Fibroblast of villous mesenchyme (primary cell): ENCODE data around the gene EDA. TPM values are rescaled to one million over a fixed set of nuclear protein-coding genes. Genes with fewer than 3 reads are reported as not detected.

Experiments
- DNase-seq: peaks from one replicate; pipeline ENCODE4 v3.0.0-alpha.2; 2010; ENCODE audit warnings: low read depth
- H3K4me3 ChIP-seq: 2 replicates; pipeline ENCODE4 v1.5.1; 2011; ENCODE audit warnings: low read depth, mild to moderate bottlenecking, low read length
- total RNA-seq: library from RNA; depleted of rRNA; stranded (reverse); fragments of >200 nt; gene quantifications from 2 replicates; pipeline ENCODE4 v1.2.3, GENCODE V29; 2012
- TF ChIP-seq, protein P1 (sequence below): IDR thresholded peaks from 2 replicates; pipeline ENCODE4 v1.5.1; 2012; ENCODE audit warnings: low read depth, mild to moderate bottlenecking, low read length; ENCODE audit not compliant: insufficient read depth

The EDA gene
- total RNA-seq, 1 donor = not detected

DNA sequence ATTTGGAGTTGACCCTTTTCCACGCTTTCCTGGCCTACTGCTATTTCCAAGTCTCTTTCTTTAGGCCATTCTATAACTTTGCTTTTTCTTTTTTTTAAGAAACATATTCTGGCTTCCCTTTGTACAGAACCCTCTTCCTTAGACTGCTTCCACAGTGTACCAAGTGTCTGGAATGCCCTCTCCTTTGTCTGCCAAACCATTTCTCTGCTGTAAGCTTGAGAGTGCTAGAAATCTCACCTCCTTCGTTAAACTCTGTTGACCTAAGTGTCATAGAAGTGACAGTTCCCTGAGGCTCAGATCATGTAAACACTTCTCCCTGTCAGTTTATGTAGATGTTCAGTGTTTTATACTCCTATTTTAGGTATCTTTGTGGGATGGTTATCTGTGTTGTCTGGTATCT lies 108.4 kb downstream of the EDA start:
- TF ChIP-seq, protein P1, sequence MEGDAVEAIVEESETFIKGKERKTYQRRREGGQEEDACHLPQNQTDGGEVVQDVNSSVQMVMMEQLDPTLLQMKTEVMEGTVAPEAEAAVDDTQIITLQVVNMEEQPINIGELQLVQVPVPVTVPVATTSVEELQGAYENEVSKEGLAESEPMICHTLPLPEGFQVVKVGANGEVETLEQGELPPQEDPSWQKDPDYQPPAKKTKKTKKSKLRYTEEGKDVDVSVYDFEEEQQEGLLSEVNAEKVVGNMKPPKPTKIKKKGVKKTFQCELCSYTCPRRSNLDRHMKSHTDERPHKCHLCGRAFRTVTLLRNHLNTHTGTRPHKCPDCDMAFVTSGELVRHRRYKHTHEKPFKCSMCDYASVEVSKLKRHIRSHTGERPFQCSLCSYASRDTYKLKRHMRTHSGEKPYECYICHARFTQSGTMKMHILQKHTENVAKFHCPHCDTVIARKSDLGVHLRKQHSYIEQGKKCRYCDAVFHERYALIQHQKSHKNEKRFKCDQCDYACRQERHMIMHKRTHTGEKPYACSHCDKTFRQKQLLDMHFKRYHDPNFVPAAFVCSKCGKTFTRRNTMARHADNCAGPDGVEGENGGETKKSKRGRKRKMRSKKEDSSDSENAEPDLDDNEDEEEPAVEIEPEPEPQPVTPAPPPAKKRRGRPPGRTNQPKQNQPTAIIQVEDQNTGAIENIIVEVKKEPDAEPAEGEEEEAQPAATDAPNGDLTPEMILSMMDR = no peak
- no peak overlapping the region for H3K4me3 ChIP-seq
- no peak for DNase-seq

DNA sequence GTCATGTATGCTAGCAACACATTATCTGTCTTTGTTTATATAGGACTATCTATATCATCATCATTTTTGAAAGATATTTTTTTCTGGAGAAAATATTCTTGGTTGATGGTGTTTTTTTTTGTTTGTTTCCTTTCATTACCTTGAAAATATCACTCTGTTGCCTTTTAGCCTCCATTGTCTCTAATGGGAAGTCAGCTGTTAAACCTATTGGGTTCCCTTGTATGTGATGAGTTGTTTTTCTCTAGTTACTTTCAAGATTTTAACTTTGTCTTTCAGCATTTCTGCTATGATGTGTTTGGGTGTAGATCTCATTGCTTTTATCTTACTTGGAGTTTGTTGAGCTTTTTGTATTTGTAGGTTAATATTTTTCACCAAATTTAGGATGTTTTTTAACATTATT lies 124.4 kb downstream of the EDA start:
- no peak for DNase-seq
- no peak overlapping the region for H3K4me3 ChIP-seq
- TF ChIP-seq, protein P1 = no peak

DNA sequence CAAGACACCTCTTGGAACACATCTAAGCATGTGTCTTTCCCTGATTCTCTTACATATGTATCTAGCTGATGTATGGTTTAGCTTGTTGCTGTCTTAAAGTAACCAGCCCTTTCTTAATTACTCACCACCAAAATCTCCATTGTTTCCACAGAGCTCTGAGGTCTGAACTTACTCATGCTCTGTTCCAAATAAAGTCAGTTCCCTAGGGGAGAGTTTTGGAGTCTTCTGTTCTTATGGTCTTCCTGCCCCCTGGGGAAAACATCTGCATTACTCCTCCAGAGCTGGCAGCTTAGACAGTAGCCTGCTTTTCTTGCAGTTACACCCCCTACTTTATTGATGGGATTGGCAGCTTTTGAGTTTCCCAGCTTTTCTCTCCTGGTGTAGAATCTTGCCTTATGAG lies 125.8 kb downstream of the EDA start:
- H3K4me3 ChIP-seq = no peak overlapping the region
- TF ChIP-seq, protein P1 = no peak
- no peak for DNase-seq

DNA sequence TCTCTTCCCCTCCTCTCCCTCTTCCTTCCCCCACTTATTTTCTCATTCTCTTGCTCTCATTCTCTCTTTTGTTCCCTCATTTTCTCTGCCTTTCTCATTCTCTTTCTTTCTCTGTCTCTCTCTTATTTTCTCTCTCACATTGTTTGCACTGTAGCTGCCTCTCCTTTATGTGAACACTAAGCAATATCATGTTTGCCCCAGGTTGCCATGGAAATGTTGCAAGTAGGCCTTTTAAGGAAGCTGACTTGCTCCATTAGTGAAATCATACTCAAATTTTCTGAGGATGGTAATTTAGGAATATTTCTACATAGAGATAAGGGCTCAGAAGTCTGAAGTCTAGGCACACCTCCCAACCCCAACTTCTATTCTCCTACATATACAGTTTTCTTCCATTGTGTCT lies 130.1 kb downstream of the EDA start:
- no peak overlapping the region for H3K4me3 ChIP-seq
- no peak for DNase-seq
- TF ChIP-seq, protein P1 = no peak

DNA sequence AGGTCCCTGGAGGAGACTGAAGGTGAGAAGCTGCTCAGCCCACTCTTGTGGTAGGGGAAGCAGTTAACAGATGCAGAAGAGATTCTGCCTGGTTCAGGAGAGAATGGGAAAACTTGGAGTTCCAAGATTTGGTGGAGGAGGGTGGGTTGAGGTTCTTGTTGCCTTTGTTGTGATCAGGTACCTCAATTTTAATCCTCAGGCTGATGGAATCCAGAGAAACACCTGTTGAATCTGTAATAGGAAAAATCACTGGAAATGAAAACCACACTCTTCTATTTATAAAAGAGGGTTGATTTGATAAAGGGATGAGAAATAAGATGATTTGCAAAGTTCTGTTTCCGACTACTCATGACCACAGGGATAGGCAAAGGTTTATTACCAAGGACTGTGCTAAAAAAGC lies 132.1 kb downstream of the EDA start:
- TF ChIP-seq, protein P1 = no peak
- no peak overlapping the region for H3K4me3 ChIP-seq
- no peak for DNase-seq

DNA sequence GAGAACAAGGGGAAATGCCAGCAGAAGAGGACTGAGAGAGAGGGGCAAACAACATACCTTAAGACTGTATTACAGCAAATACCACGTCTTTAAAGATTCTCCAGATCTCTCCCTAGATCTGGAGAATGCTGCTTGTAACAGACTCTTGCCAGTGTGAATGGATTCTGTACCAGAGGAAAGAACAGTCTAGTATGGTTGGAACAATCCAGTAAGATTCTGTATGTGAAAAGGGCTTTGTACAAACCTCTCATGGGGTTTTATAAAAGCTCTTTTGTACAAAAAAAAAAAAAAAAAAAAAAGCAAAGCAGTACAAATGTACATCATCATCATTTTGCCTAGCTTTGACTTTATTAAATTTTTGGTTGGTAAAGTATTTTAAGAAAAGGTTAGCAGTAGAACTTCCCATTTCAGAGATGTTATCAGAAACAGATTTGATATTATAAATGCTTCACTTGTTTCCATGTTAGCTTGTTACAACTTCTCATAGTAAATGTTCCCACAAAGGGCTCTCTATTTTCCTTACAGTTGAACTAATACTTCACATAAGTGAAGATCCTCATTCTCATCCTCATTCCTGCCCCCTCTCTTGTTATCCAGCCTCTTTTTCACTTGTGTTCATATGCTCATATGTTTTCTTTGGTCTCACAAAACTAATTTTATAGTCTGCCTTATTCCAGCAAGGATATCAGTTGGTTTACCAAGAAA lies 144.2 kb downstream of the EDA start:
- TF ChIP-seq, protein P1 = no peak
- H3K4me3 ChIP-seq = no peak overlapping the region
- DNase-seq = no peak

DNA sequence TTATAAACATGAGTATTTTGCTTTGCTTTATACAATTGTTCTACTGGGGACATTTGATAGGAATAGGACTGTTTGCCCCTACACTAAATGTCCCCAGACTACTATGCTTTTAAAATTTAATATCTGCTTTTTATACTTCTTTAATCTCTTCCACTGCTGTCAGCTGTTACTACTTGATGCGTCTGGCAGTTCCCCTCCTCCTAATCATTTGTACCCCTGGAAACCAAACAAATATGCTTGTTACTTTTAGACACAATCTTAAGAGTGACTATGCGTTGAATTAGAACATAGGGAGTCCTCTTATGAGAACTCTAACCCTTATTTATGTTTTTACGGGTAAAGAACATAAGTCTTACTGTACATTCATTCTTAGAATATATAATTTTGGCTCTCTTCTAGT lies 145.7 kb downstream of the EDA start:
- no peak for DNase-seq
- no peak overlapping the region for H3K4me3 ChIP-seq
- TF ChIP-seq, protein P1 = no peak
